Muscle of leg (tissue), 11 donors: ENCODE results near the gene GRHL1. TPM values are rescaled to one million over a fixed set of nuclear protein-coding genes. Genes with fewer than 3 reads are reported as not detected.

Source experiments
- DNase-seq: peaks from one replicate; pipeline ENCODE4 v3.0.0; 2013
- H3K27ac ChIP-seq: one replicate; pipeline ENCODE4 v1.5.1; 2013; ENCODE audit warnings: mild to moderate bottlenecking, low read length, control low read depth
- H3K27me3 ChIP-seq: one replicate; pipeline ENCODE4 v1.6.1; 2013; ENCODE audit warnings: low read length; ENCODE audit not compliant: control insufficient read depth, insufficient read depth
- H3K36me3 ChIP-seq: one replicate; pipeline ENCODE4 v1.6.1; 2013; ENCODE audit warnings: low read length; ENCODE audit not compliant: control insufficient read depth, insufficient read depth
- H3K4me1 ChIP-seq: one replicate; pipeline ENCODE4 v1.6.1; 2013; ENCODE audit warnings: low read length; ENCODE audit not compliant: control insufficient read depth, insufficient read depth
- H3K4me3 ChIP-seq: one replicate; pipeline ENCODE4 v1.5.1; 2013; ENCODE audit warnings: low read length, control low read depth
- H3K9me3 ChIP-seq: replicated peaks from 2 replicates; pipeline ENCODE4 v1.6.1; 2013; ENCODE audit warnings: low read depth, low read length; ENCODE audit not compliant: control insufficient read depth
- WGBS: methylation state at CpG from one replicate; pipeline ENCODE4 v1.1.5; 2013; ENCODE audit warnings: missing lambda C conversion rate; ENCODE audit not compliant: insufficient coverage; 5-methylcytosine and 5-hydroxymethylcytosine counted together
- polyA plus RNA-seq, 8 donors: library from polyadenylated mRNA; unstranded; fragments of 120-200 nt; gene quantifications; one replicate each; pipeline versions ENCODE4 v1.2.1 to v1.2.3, GENCODE V29; 2013; ENCODE audit warnings: inconsistent platforms in 1 of 8, low replicate concordance in 1 of 8; ENCODE audit not compliant: insufficient read length in 8 of 8, insufficient read depth in 1 of 8
- total RNA-seq: library from RNA; stranded (reverse); fragments of 120-200 nt; gene quantifications from one replicate; pipeline ENCODE4 v1.2.4, GENCODE V29; 2013

The GRHL1 gene
- total and polyA plus RNA-seq, 9 donors = 0.48 to 4.3 (median 1.0) TPM

- WGBS = no CpG with 5 or more reads among the region's 5 CpGs
- no peak overlapping the region for H3K27ac ChIP-seq
- H3K4me1 ChIP-seq = peaks cover 6% of the 10 kb centered on the region
Measured at GRCh38 chr2:10002109-10002508, 50.6 kb downstream of the GRHL1 start.

DNA sequence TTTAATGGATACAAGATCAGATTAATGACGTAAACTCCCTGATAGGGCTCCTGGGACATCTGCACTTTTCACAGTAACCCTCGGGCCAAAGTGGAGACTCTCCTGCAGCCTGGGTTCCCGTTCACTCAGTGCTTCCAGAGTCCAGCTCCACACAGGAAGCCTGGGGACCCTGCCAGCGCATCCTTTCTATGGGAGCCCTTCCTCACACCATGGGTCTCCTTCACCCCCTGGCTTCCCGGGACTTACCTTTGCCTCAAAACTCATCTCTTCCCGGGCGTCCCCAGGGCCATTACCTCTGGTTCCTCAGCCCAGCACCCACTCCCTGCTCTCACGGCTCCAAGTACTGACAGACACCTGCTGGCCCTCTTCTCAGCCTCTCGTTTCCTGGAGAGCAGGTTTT is 51.2 kb downstream of the GRHL1 start:
- H3K27ac ChIP-seq = no peak overlapping the region
- DNase-seq = no peak
- peaks cover 13% of the 10 kb centered on the region for H3K27me3 ChIP-seq
- peaks cover 4% of the 10 kb centered on the region for H3K36me3 ChIP-seq
- WGBS = 83% methylated on average over 8 of the region's 9 CpGs
- H3K4me3 ChIP-seq = no peak overlapping the region
- H3K4me1 ChIP-seq = peaks cover 8% of the 10 kb centered on the region
- no peaks in the 10 kb centered on the region for H3K9me3 ChIP-seq

More at GRCh38 chr2:10002109-10002508, 50.6 kb downstream of the GRHL1 start:
- peaks cover 4% of the 10 kb centered on the region for H3K36me3 ChIP-seq
- H3K9me3 ChIP-seq = no peaks in the 10 kb centered on the region
- no peak overlapping the region for H3K4me3 ChIP-seq
- DNase-seq = no peak
- peaks cover 13% of the 10 kb centered on the region for H3K27me3 ChIP-seq

GRCh38 chr2:10003206-10004125 is 52.0 kb downstream of the GRHL1 start:
- H3K9me3 ChIP-seq = no peaks in the 10 kb centered on the region
- no peak overlapping the region for H3K4me3 ChIP-seq
- WGBS = 75% methylated on average over 13 of the region's 20 CpGs
- H3K4me1 ChIP-seq = peaks cover 13% of the 10 kb centered on the region
- H3K36me3 ChIP-seq = peaks cover 4% of the 10 kb centered on the region
- H3K27ac ChIP-seq = no peak overlapping the region
- H3K27me3 ChIP-seq = peaks cover 13% of the 10 kb centered on the region
- DNase-seq = no peak

DNA sequence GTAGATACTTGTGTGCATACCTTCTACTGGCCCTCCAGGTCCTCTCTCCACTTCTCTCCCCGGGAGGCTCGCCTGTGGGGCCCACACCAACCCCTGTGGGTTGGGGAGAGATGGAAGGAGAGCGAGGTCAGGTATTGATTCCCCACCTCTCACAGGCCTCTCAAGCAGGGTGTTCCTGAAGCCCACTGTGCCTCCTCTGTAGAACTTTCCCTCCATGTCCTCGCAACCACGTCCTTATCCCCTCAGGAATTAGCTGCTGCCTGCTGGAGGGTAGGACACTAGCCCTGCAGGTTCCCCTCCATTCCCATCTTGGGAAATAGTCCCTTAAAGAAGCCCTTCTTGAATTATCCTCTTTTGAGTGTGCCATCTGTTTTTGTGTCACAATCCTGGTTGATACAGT is 52.9 kb downstream of the GRHL1 start:
- H3K36me3 ChIP-seq = no peaks in the 10 kb centered on the region
- peaks cover 23% of the 10 kb centered on the region for H3K4me1 ChIP-seq
- no peak overlapping the region for H3K27ac ChIP-seq
- DNase-seq = no peak
- WGBS = 80% methylated on average over 2 of the region's 5 CpGs
- H3K27me3 ChIP-seq = peaks cover 13% of the 10 kb centered on the region
- no peak overlapping the region for H3K4me3 ChIP-seq
- no peaks in the 10 kb centered on the region for H3K9me3 ChIP-seq

- WGBS = no CpG with 5 or more reads among the region's 3 CpGs
- H3K9me3 ChIP-seq = no peaks in the 10 kb centered on the region
- H3K36me3 ChIP-seq = no peaks in the 10 kb centered on the region
- no peak for DNase-seq
- peaks cover 13% of the 10 kb centered on the region for H3K27me3 ChIP-seq
- no peak overlapping the region for H3K27ac ChIP-seq
- peaks cover 27% of the 10 kb centered on the region for H3K4me1 ChIP-seq
- no peak overlapping the region for H3K4me3 ChIP-seq
Measured at GRCh38 chr2:10004836-10005235, 53.3 kb downstream of the GRHL1 start.

DNA sequence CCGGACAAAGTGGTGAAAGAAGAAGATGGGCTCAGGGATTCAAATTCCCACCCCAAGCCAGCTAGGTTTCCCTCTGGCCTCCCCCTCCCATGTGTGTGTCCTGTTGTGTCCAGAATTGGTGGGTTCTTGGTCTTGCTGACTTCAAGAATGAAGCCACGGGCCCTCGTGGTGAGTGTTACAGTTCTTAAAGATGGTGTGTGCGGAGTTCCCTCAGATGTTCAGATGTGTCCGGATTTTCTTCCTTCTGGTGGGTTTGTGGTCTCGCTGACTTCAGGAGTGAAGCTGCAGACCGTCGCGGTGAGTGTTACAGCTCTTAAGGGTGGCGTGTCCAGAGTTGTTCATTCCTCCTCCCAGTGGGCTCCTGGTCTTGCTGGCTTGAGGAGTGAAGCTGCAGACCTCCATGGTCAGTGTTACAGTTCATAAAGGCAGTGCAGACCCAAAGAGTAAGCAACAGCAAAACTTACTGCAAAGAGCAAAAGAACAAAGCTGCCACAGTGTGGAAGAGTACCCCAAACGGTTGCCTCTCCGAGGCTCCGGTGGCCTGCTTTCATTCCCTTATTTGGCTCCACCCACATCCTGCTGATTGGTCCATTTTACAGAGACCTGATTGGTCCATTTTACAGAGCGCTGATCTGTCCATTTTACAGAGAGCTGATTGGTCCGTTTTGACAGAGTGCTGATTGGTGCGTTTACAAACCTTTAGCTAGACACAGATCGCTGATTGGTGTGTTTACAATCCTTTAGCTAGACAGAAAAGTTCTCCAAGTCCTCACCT is 54.2 kb downstream of the GRHL1 start:
- no peaks in the 10 kb centered on the region for H3K9me3 ChIP-seq
- WGBS = 94% methylated on average over 15 of the region's 17 CpGs
- no peaks in the 10 kb centered on the region for H3K36me3 ChIP-seq
- no peak overlapping the region for H3K27ac ChIP-seq
- H3K27me3 ChIP-seq = peaks cover 13% of the 10 kb centered on the region
- no peak for DNase-seq
- H3K4me3 ChIP-seq = no peak overlapping the region
- peaks cover 34% of the 10 kb centered on the region for H3K4me1 ChIP-seq

DNA sequence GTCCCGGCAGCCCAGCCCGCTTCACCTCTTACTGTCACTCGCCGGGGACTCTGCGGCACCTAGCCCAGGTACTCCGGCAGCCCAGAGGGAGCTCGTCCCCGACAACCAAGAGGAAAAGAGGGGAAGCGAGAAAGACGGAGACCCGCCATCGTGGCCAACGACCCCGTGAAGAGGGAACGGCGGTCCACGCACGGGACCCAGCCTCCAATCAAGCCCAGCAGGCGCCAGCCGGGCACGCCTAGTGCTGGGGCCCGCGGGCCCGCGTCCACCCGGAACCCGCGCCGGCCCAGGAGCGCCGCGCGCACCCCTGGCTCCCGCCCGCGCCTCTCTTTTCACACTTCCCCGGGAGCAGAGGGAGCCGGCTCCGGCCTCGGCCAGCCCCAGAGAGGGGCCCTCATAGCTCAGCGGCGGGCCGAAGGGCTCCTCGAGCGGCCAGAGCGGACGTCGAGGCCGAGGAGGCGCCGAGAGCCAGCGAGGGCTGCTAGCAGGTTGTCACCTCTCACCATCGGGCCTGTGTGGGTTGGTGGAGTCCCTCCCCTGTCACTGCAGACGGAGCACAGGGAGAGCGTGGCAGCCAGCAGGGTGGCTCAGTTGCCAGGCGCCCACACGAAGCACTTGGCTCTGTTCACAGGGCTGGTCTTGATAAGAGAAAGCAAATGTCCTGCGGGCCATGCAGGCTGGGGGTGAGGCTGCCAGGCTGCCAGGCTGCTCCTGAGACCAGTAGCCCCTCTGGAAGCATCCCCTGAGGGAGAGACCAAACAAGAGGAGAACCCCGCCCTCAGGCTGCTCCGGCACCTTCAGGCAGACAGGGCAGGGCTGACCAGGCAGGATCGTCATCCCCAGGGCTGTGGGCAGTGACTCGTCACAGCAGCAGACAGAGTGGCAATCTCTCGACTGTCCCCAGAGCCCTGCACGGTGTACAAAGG is 55.0 kb downstream of the GRHL1 start:
- Histone ChIP-seq H3K9me3 (no peaks in the 10 kb centered on the region), H3K4me3 (no peak overlapping the region), H3K27ac (no peak overlapping the region), H3K27me3 (peaks cover 13% of the 10 kb centered on the region), H3K36me3 (no peaks in the 10 kb centered on the region), H3K4me1 (peaks cover 34% of the 10 kb centered on the region)
- WGBS = 41% methylated on average over 63 of the region's 64 CpGs
- DNase-seq = no peak

DNA sequence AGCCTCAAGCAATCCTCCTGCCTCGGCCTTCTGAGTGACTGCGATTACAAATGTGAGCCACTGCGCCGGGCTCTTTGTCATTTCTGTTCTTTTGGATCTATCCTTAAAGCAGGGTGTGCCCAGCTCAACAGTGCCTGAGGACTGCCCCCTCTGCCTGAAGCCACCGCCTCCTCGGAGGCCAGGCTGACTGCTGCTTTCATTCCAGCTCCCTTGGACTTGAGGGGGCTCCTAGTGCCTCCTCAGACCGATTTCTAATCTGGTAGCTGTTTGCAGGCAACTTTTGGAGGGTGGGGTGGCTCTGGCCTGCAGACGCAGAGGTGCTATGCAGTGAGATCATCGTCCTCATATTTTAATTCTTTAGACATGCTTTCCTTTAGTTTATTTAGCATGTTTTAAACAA is 55.9 kb downstream of the GRHL1 start:
- no peak for DNase-seq
- Histone ChIP-seq H3K9me3 (no peaks in the 10 kb centered on the region), H3K27ac (no peak overlapping the region), H3K4me1 (peaks cover 34% of the 10 kb centered on the region), H3K36me3 (no peaks in the 10 kb centered on the region), H3K27me3 (peaks cover 13% of the 10 kb centered on the region), H3K4me3 (no peak overlapping the region)
- 61% methylated on average over 6 of the region's 9 CpGs for WGBS

DNA sequence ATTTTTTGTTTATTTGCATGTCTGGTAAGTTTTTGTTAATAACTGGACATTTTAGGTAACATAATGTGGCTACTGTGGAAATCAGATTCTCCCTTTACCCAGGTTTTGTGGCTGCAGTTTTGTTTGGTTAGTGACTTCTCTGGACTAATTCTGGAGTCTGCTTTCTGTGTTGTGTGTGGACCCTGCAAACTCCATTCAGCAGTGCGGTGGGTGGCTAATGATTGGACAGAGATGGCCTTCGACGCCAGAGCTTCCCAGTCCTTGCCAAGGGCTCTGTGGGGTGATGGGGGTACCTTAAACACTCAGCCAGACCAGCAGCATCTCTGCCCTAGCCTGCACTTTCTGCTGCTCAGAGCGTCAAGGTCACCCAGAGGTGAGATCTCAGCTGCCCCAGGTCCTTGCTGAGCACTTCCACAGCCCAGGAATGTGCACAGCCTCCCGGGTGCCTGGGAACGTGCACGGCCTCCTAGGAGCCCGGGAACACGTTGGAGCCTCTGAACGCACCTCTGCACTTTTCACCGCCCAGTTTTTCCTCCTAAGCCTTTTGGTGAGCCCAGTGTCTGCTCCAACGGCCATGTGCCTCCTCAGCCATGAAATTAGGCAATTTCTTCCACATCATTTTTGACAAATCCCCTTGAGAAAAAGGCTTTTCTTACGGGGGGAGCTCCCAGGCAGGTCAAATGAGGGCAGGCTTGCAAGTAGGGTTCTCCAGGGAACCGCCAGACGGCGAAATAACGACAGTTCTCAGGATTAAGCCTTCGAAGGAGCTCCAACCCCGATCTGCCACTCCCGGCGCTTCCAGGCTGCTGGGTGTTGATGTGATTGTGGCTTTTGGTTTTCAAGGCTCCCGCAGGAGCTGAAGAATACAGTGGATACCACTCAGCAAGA is 56.7 kb downstream of the GRHL1 start:
- Histone ChIP-seq H3K9me3 (no peaks in the 10 kb centered on the region), H3K4me1 (peaks cover 34% of the 10 kb centered on the region), H3K36me3 (no peaks in the 10 kb centered on the region), H3K27me3 (peaks cover 13% of the 10 kb centered on the region), H3K27ac (no peak overlapping the region), H3K4me3 (no peak overlapping the region)
- no peak for DNase-seq
- 48% methylated on average over 16 of the region's 22 CpGs for WGBS
